Neuronal stem cell (in vitro differentiated cells): ENCODE measurements around the gene IFT80.

Experiments used
- DNase-seq: peaks from one replicate; pipeline ENCODE4 v3.0.0-alpha.2; 2013; ENCODE audit warnings: low spot score
- H2AFZ ChIP-seq: one replicate; pipeline ENCODE4 v1.6.1; 2013; ENCODE audit warnings: mild to moderate bottlenecking, low read length, inconsistent platforms
- H2AK5ac ChIP-seq: 2 replicates; pipeline ENCODE4 v1.6.1; 2013; ENCODE audit warnings: low read depth, mild to moderate bottlenecking, inconsistent platforms, low read length, moderate library complexity, mixed read lengths
- H2BK120ac ChIP-seq: 2 replicates; pipeline ENCODE4 v1.6.1; 2013; ENCODE audit warnings: low read depth, mild to moderate bottlenecking, inconsistent platforms, low read length, moderate library complexity, mixed read lengths
- H2BK12ac ChIP-seq: one replicate; pipeline ENCODE4 v1.6.1; 2013; ENCODE audit warnings: low read length, inconsistent platforms
- H2BK15ac ChIP-seq: 2 replicates; pipeline ENCODE4 v1.6.1; 2013; ENCODE audit warnings: mild to moderate bottlenecking, low read length, inconsistent platforms, mixed read lengths
- H2BK5ac ChIP-seq: one replicate; pipeline ENCODE4 v1.6.1; 2013; ENCODE audit warnings: inconsistent platforms, mild to moderate bottlenecking, low read length, moderate library complexity
- H3K14ac ChIP-seq: one replicate; pipeline ENCODE4 v1.6.1; 2013; ENCODE audit warnings: low read length, inconsistent platforms
- H3K18ac ChIP-seq: 2 replicates; pipeline ENCODE4 v1.6.1; 2013; ENCODE audit warnings: low read length, inconsistent platforms
- H3K23ac ChIP-seq: 2 replicates; pipeline ENCODE4 v1.6.1; 2013; ENCODE audit warnings: low read depth, mild to moderate bottlenecking, mixed read lengths, low read length, inconsistent platforms; ENCODE audit not compliant: poor library complexity
- H3K27ac ChIP-seq: replicated peaks from 3 replicates; pipeline ENCODE4 v1.5.1; 2013; ENCODE audit warnings: low read length, inconsistent platforms
- H3K27me3 ChIP-seq, 3 experiments: 2 replicates each; pipeline ENCODE4 v1.6.1; 2013; ENCODE audit warnings: low read length in 3 of 3, mild to moderate bottlenecking in 2 of 3, inconsistent platforms in 1 of 3, low read depth in 1 of 3, mixed read lengths in 1 of 3, moderate library complexity in 1 of 3; ENCODE audit not compliant: control insufficient read depth in 3 of 3, insufficient read depth in 3 of 3
- H3K36me3 ChIP-seq, 2 donors: replicated peaks in 1 of 2; 2 replicates each; pipeline ENCODE4 v1.6.1; 2013; ENCODE audit warnings: low read length in 2 of 2; ENCODE audit not compliant: control insufficient read depth in 2 of 2, insufficient read depth in 2 of 2
- H3K4ac ChIP-seq: 2 replicates; pipeline ENCODE4 v1.6.1; 2013; ENCODE audit warnings: inconsistent platforms, mild to moderate bottlenecking, low read length, moderate library complexity
- H3K4me1 ChIP-seq, 2 donors: 1 replicate in 1 of 2; 2 replicates in 1 of 2; pipeline ENCODE4 v1.6.1; 2013; ENCODE audit warnings: low read length in 2 of 2, low read depth in 1 of 2; ENCODE audit not compliant: control insufficient read depth in 2 of 2, insufficient read depth in 1 of 2
- H3K4me2 ChIP-seq: one replicate; pipeline ENCODE4 v1.6.1; 2013; ENCODE audit warnings: mild to moderate bottlenecking, low read length, inconsistent platforms; ENCODE audit not compliant: insufficient read depth, poor library complexity, severe bottlenecking
- H3K4me3 ChIP-seq, 2 donors: 2 replicates each; pipeline ENCODE4 v1.5.1; 2013; ENCODE audit warnings: low read length in 2 of 2, mild to moderate bottlenecking in 2 of 2, inconsistent platforms in 1 of 2, moderate library complexity in 1 of 2
- H3K79me1 ChIP-seq: one replicate; pipeline ENCODE4 v1.6.1; 2013; ENCODE audit warnings: low read depth, mild to moderate bottlenecking, inconsistent platforms, low read length, moderate library complexity
- H3K9ac ChIP-seq: one replicate; pipeline ENCODE4 v1.6.1; 2013; ENCODE audit warnings: mild to moderate bottlenecking, low read depth, low read length, inconsistent platforms; ENCODE audit not compliant: poor library complexity
- H3K9me3 ChIP-seq, 2 donors: replicated peaks in 1 of 2; 2 replicates each; pipeline versions ENCODE3 to v1.6.1; 2013; ENCODE audit warnings: low read length in 2 of 2, mild to moderate bottlenecking in 2 of 2, inconsistent platforms in 1 of 2, low read depth in 1 of 2, mixed read lengths in 1 of 2, moderate library complexity in 1 of 2; ENCODE audit not compliant: control insufficient read depth in 2 of 2, insufficient read depth in 1 of 2
- H4K8ac ChIP-seq: one replicate; pipeline ENCODE4 v1.6.1; 2013; ENCODE audit warnings: low read depth, mild to moderate bottlenecking, inconsistent platforms, low read length, moderate library complexity
- H4K91ac ChIP-seq: one replicate; pipeline ENCODE4 v1.6.1; 2013; ENCODE audit warnings: low read length, low read depth, mild to moderate bottlenecking, inconsistent platforms; ENCODE audit not compliant: poor library complexity
- WGBS, 2 donors: extraction: QIAGEN DNeasy Blood & Tissue Kit; methylation state at CpG; one replicate each; pipeline ENCODE4 v1.1.7; 2013; ENCODE audit warnings: missing lambda C conversion rate in 2 of 2, mixed read lengths in 1 of 2; ENCODE audit not compliant: insufficient read length in 2 of 2, insufficient replicate concordance in 1 of 2; ENCODE audit errors: extremely low coverage in 2 of 2; 5-methylcytosine and 5-hydroxymethylcytosine counted together

IFT80 gene

GRCh38 chr3:160384639-160385318 is 14.2 kb downstream of the IFT80 start:
- Histone ChIP-seq H4K8ac (no peak overlapping the region), H2BK5ac (no peak overlapping the region), H2AK5ac (no peak overlapping the region), H3K14ac (no peak overlapping the region), H3K9me3 (no peaks in the 10 kb centered on the region), H3K23ac (no peak overlapping the region), H3K4me1 (no peaks in the 10 kb centered on the region), H2BK15ac (no peak overlapping the region), H3K79me1 (no peaks in the 10 kb centered on the region), H3K9ac (no peak overlapping the region), H4K91ac (no peak overlapping the region), H2BK12ac (no peak overlapping the region), H3K18ac (no peak overlapping the region), H3K27ac (no peak overlapping the region), H3K4me2 (no peak overlapping the region), H3K36me3 (peaks cover 0 to 12% of the 10 kb centered on the region in 2 donors), H3K4me3 (no peak overlapping the region), H2BK120ac (no peak overlapping the region), H2AFZ (no peak overlapping the region), H3K27me3 (no peaks in the 10 kb centered on the region), H3K4ac (no peak overlapping the region)
- WGBS, 2 donors: no CpG with 5 or more reads among the region's 5 CpGs
- no peak for DNase-seq

- H3K4me1 ChIP-seq: no peaks in the 10 kb centered on the region
- H3K36me3 ChIP-seq: peaks cover 0 to 30% of the 10 kb centered on the region in 2 donors
- H3K4ac ChIP-seq: no peak overlapping the region
- H3K9me3 ChIP-seq: no peaks in the 10 kb centered on the region
- H4K8ac ChIP-seq: no peak overlapping the region
- H2BK120ac ChIP-seq: no peak overlapping the region
- H3K4me3 ChIP-seq: no peak overlapping the region
- no peak overlapping the region for H3K23ac ChIP-seq
- H3K27me3 ChIP-seq: no peaks in the 10 kb centered on the region
- H2AK5ac ChIP-seq: no peak overlapping the region
- no peak overlapping the region for H2BK12ac ChIP-seq
- no peak overlapping the region for H3K18ac ChIP-seq
- WGBS, 2 donors: no CpG with 5 or more reads among the region's 1 CpG
- H3K9ac ChIP-seq: no peak overlapping the region
- no peak overlapping the region for H2BK15ac ChIP-seq
- H2BK5ac ChIP-seq: no peak overlapping the region
- H3K79me1 ChIP-seq: no peaks in the 10 kb centered on the region
- H3K4me2 ChIP-seq: no peak overlapping the region
- no peak for DNase-seq
- no peak overlapping the region for H4K91ac ChIP-seq
- H3K14ac ChIP-seq: no peak overlapping the region
- H2AFZ ChIP-seq: no peak overlapping the region
- no peak overlapping the region for H3K27ac ChIP-seq
Observed at GRCh38 chr3:160381470-160381869, 17.6 kb downstream of the IFT80 start.

GRCh38 chr3:160379628-160380214 is 19.3 kb downstream of the IFT80 start:
- no peak overlapping the region for H3K4me3 ChIP-seq
- H2BK12ac ChIP-seq: no peak overlapping the region
- no peaks in the 10 kb centered on the region for H3K4me1 ChIP-seq
- no CpG with 5 or more reads among the region's 4 CpGs for WGBS, 2 donors
- H3K9ac ChIP-seq: no peak overlapping the region
- H3K36me3 ChIP-seq: peaks cover 0 to 47% of the 10 kb centered on the region in 2 donors
- H3K4ac ChIP-seq: no peak overlapping the region
- no peaks in the 10 kb centered on the region for H3K79me1 ChIP-seq
- H2BK15ac ChIP-seq: no peak overlapping the region
- H2BK5ac ChIP-seq: no peak overlapping the region
- H2BK120ac ChIP-seq: no peak overlapping the region
- H3K27me3 ChIP-seq: no peaks in the 10 kb centered on the region
- no peaks in the 10 kb centered on the region for H3K9me3 ChIP-seq
- no peak overlapping the region for H3K14ac ChIP-seq
- no peak overlapping the region for H3K23ac ChIP-seq
- no peak for DNase-seq
- no peak overlapping the region for H2AFZ ChIP-seq
- H4K91ac ChIP-seq: no peak overlapping the region
- H4K8ac ChIP-seq: no peak overlapping the region
- H2AK5ac ChIP-seq: no peak overlapping the region
- H3K27ac ChIP-seq: no peak overlapping the region
- H3K18ac ChIP-seq: no peak overlapping the region
- no peak overlapping the region for H3K4me2 ChIP-seq

- Histone ChIP-seq H3K27ac (no peak overlapping the region), H3K14ac (no peak overlapping the region), H3K36me3 (peaks cover 2 to 59% of the 10 kb centered on the region in 2 donors), H3K23ac (no peak overlapping the region), H2BK12ac (no peak overlapping the region), H3K4ac (no peak overlapping the region), H2BK15ac (no peak overlapping the region), H3K4me2 (no peak overlapping the region), H3K79me1 (no peaks in the 10 kb centered on the region), H2BK5ac (no peak overlapping the region), H3K9ac (no peak overlapping the region), H2AFZ (no peak overlapping the region), H4K8ac (no peak overlapping the region), H3K27me3 (no peaks in the 10 kb centered on the region), H3K4me1 (no peaks in the 10 kb centered on the region), H2AK5ac (no peak overlapping the region), H4K91ac (no peak overlapping the region), H3K18ac (no peak overlapping the region), H3K9me3 (peaks cover 0 to 3% of the 10 kb centered on the region in 2 donors), H3K4me3 (no peak overlapping the region), H2BK120ac (no peak overlapping the region)
- WGBS, 2 donors: no CpG with 5 or more reads among the region's 1 CpG
- DNase-seq: no peak
Observed at GRCh38 chr3:160378331-160379109, 20.5 kb downstream of the IFT80 start.
